Measurements from ENCODE around the gene L1TD1. TPM values are rescaled to one million over a fixed set of nuclear protein-coding genes. Genes with fewer than 3 reads are reported as not detected.
"Not testable (repeated sequence)": the region's sequence is repeated elsewhere in the genome, so short reads cannot be mapped to it uniquely, and the experiment has no call there.

L1TD1 gene
- polyA plus RNA-seq, 6 donors from 2014 or later: not detected

- H3K27me3 Mint-ChIP-seq: peaks cover 0 to 26% (median 14%) of the 10 kb centered on the region in 3 donors
- no peak overlapping the region for H3K27ac Mint-ChIP-seq
- no peak overlapping the region for H3K4me3 Mint-ChIP-seq
- no peaks in the 10 kb centered on the region for H3K36me3 Mint-ChIP-seq
- ATAC-seq (ENCODE audit: low read depth in 2 of 2): no peak
- peaks cover 0 to 3% (median 0%) of the 10 kb centered on the region in 3 donors for H3K4me1 Mint-ChIP-seq
- peaks cover 0 to 1% (median 0%) of the 10 kb centered on the region in 7 donors for H3K9me3 Mint-ChIP-seq
- no peak for DNase-seq
Measured at GRCh38 chr1:62233926-62234450, 39.3 kb downstream of the L1TD1 start.

- no peaks in the 10 kb centered on the region for H3K36me3 Mint-ChIP-seq
- DNase-seq (no peak), ATAC-seq (ENCODE audit: low read depth in 2 of 2) (no peak)
- peaks cover 0 to 3% (median 0%) of the 10 kb centered on the region in 3 donors for H3K4me1 Mint-ChIP-seq
- peaks cover 0 to 1% (median 0%) of the 10 kb centered on the region in 7 donors for H3K9me3 Mint-ChIP-seq
- H3K27me3 Mint-ChIP-seq: peaks cover 0 to 26% (median 14%) of the 10 kb centered on the region in 3 donors
- no peak overlapping the region for H3K27ac Mint-ChIP-seq
- no peak overlapping the region for H3K4me3 Mint-ChIP-seq
Measured at GRCh38 chr1:62234688-62235087, 40.0 kb downstream of the L1TD1 start.

GRCh38 chr1:62235576-62235975 is 40.9 kb downstream of the L1TD1 start:
- Mint-ChIP-seq H3K4me1 (peaks cover 0 to 3% (median 0%) of the 10 kb centered on the region in 3 donors), H3K36me3 (no peaks in the 10 kb centered on the region), H3K27me3 (peaks cover 0 to 25% (median 14%) of the 10 kb centered on the region in 3 donors), H3K27ac (no peak overlapping the region), H3K9me3 (peaks cover 0 to 4% (median 2%) of the 10 kb centered on the region in 7 donors), H3K4me3 (no peak overlapping the region)
- DNase-seq (no peak), ATAC-seq (ENCODE audit: low read depth in 2 of 2) (no peak)

- Mint-ChIP-seq H3K4me1 (peaks cover 0 to 3% (median 0%) of the 10 kb centered on the region in 3 donors), H3K27me3 (peaks cover 0 to 20% (median 14%) of the 10 kb centered on the region in 3 donors), H3K9me3 (peaks cover 0 to 5% (median 2%) of the 10 kb centered on the region in 7 donors), H3K27ac (no peak overlapping the region), H3K4me3 (no peak overlapping the region), H3K36me3 (no peaks in the 10 kb centered on the region)
- no peak for DNase-seq
- ATAC-seq (ENCODE audit: low read depth in 2 of 2): no peak
Measured at GRCh38 chr1:62237361-62237760, 42.7 kb downstream of the L1TD1 start.

GRCh38 chr1:62237950-62238374 is 43.3 kb downstream of the L1TD1 start:
- DNase-seq (no peak), ATAC-seq (ENCODE audit: low read depth in 2 of 2) (no peak)
- Mint-ChIP-seq H3K9me3 (peaks cover 0 to 5% (median 2%) of the 10 kb centered on the region in 7 donors), H3K36me3 (no peaks in the 10 kb centered on the region), H3K4me1 (peaks cover 0 to 3% (median 0%) of the 10 kb centered on the region in 3 donors), H3K27me3 (peaks cover 0 to 18% (median 14%) of the 10 kb centered on the region in 3 donors), H3K4me3 (no peak overlapping the region), H3K27ac (no peak overlapping the region)

GRCh38 chr1:62238507-62238906 is 43.9 kb downstream of the L1TD1 start:
- H3K36me3 Mint-ChIP-seq: no peaks in the 10 kb centered on the region
- no peak overlapping the region for H3K4me3 Mint-ChIP-seq
- ATAC-seq (ENCODE audit: low read depth in 2 of 2): no peak
- peaks cover 0 to 5% (median 2%) of the 10 kb centered on the region in 7 donors for H3K9me3 Mint-ChIP-seq
- no peak for DNase-seq
- no peak overlapping the region for H3K27ac Mint-ChIP-seq
- peaks cover 0 to 14% (median 13%) of the 10 kb centered on the region in 3 donors for H3K27me3 Mint-ChIP-seq
- H3K4me1 Mint-ChIP-seq: peaks cover 0 to 3% (median 0%) of the 10 kb centered on the region in 3 donors

GRCh38 chr1:62239652-62240403 is 45.2 kb downstream of the L1TD1 start:
- peaks cover 0 to 11% (median 4%) of the 10 kb centered on the region in 7 donors for H3K9me3 Mint-ChIP-seq
- not testable (repeated sequence) for H3K36me3 Mint-ChIP-seq; H3K4me1 Mint-ChIP-seq; H3K27me3 Mint-ChIP-seq; DNase-seq; H3K27ac Mint-ChIP-seq; ATAC-seq (ENCODE audit: low read depth in 2 of 2)
- H3K4me3 Mint-ChIP-seq: peak overlapping the region in 1 of 8 donors; percentile 42

GRCh38 chr1:62240651-62241370 is 46.2 kb downstream of the L1TD1 start:
- ATAC-seq (ENCODE audit: low read depth in 2 of 2) (no peak), DNase-seq (no peak)
- Mint-ChIP-seq H3K36me3 (peaks cover 0 to 4% of the 10 kb centered on the region in 2 donors), H3K4me1 (no peaks in the 10 kb centered on the region), H3K27me3 (peaks cover 0 to 6% (median 3%) of the 10 kb centered on the region in 3 donors), H3K4me3 (no peak overlapping the region), H3K27ac (peak overlapping the region in 1 of 6 donors; percentile 75), H3K9me3 (peaks cover 0 to 11% (median 4%) of the 10 kb centered on the region in 7 donors)

GRCh38 chr1:62241371-62242131 is 46.9 kb downstream of the L1TD1 start:
- ATAC-seq (ENCODE audit: low read depth in 2 of 2) (no peak), DNase-seq (no peak)
- Mint-ChIP-seq H3K4me3 (no peak overlapping the region), H3K27me3 (peaks cover 0 to 6% (median 3%) of the 10 kb centered on the region in 3 donors), H3K4me1 (no peaks in the 10 kb centered on the region), H3K27ac (peak overlapping the region in 1 of 6 donors; percentile 75), H3K36me3 (peaks cover 0 to 4% of the 10 kb centered on the region in 2 donors), H3K9me3 (peaks cover 0 to 11% (median 4%) of the 10 kb centered on the region in 7 donors)

GRCh38 chr1:62244380-62244779 is 49.7 kb downstream of the L1TD1 start:
- not testable (repeated sequence) for H3K36me3 Mint-ChIP-seq; H3K4me1 Mint-ChIP-seq; ATAC-seq (ENCODE audit: low read depth in 2 of 2); H3K27me3 Mint-ChIP-seq; H3K27ac Mint-ChIP-seq; DNase-seq; H3K4me3 Mint-ChIP-seq
- H3K9me3 Mint-ChIP-seq: peaks cover 0 to 11% (median 4%) of the 10 kb centered on the region in 7 donors

- Mint-ChIP-seq H3K27ac (no peak overlapping the region), H3K4me1 (no peaks in the 10 kb centered on the region), H3K36me3 (peaks cover 0 to 4% of the 10 kb centered on the region in 2 donors), H3K9me3 (peaks cover 0 to 11% (median 1%) of the 10 kb centered on the region in 7 donors), H3K27me3 (peaks cover 0 to 6% (median 3%) of the 10 kb centered on the region in 3 donors), H3K4me3 (no peak overlapping the region)
- DNase-seq: no peak
- no peak for ATAC-seq (ENCODE audit: low read depth in 2 of 2)
Measured at GRCh38 chr1:62245201-62245600, 50.6 kb downstream of the L1TD1 start.

- ATAC-seq (ENCODE audit: low read depth in 2 of 2) (no peak), DNase-seq (no peak)
- no peak overlapping the region for H3K4me3 Mint-ChIP-seq
- peaks cover 0 to 3% (median 0%) of the 10 kb centered on the region in 3 donors for H3K27me3 Mint-ChIP-seq
- peaks cover 0 to 11% (median 0%) of the 10 kb centered on the region in 7 donors for H3K9me3 Mint-ChIP-seq
- H3K27ac Mint-ChIP-seq: no peak overlapping the region
- peaks cover 0 to 4% of the 10 kb centered on the region in 2 donors for H3K36me3 Mint-ChIP-seq
- H3K4me1 Mint-ChIP-seq: no peaks in the 10 kb centered on the region
Measured at GRCh38 chr1:62247391-62248168, 52.9 kb downstream of the L1TD1 start.

All from naive B cell (primary cell).